Endothelial cell of umbilical vein (primary cell): ENCODE data around the gene PKN1.

Experiments used
- CTCF ChIP-seq, 2 donors: IDR thresholded peaks; 1 replicate in 1 of 2; 2 replicates in 1 of 2; pipeline ENCODE4 v1.5.1; 2011; ENCODE audit warnings: low read length in 2 of 2, mild to moderate bottlenecking in 2 of 2, moderate library complexity in 2 of 2, control low read depth in 1 of 2, inconsistent platforms in 1 of 2, low read depth in 1 of 2; ENCODE audit not compliant: insufficient read depth in 1 of 2; ENCODE audit errors: extremely low read depth in 1 of 2
- EZH2 ChIP-seq: IDR thresholded peaks from 2 replicates; pipeline ENCODE4 v1.6.1; 2012; ENCODE audit warnings: borderline replicate concordance, low read depth, mild to moderate bottlenecking, moderate library complexity, low read length, inconsistent platforms; ENCODE audit not compliant: severe bottlenecking
- MAX ChIP-seq: IDR thresholded peaks from 2 replicates; pipeline ENCODE4 v1.6.1; 2011; ENCODE audit not compliant: insufficient read depth, insufficient read length
- POLR2A ChIP-seq: IDR thresholded peaks from 2 replicates; pipeline ENCODE4 v1.6.1; 2012; ENCODE audit warnings: low read depth, mild to moderate bottlenecking, control low read depth, low read length

GRCh38 chr19:14437578-14438140 is 4.6 kb downstream of the PKN1 start:
- TF ChIP-seq CTCF (IDR thresholded peaks at IDR 0.05; ENCODE audit: extremely low read depth in 1 of 2, insufficient read depth in 1 of 2, low read depth in 1 of 2, low read length in 2 of 2) (no peak), POLR2A (no peak), EZH2 (no peak), MAX (no peak)
